Right ventricle myocardium superior (tissue), 1 donor: ENCODE measurements around the gene ARRDC3. TPM values are rescaled to one million over a fixed set of nuclear protein-coding genes. Genes with fewer than 3 reads are reported as not detected.
"Not testable (repeated sequence)": the region's sequence is repeated elsewhere in the genome, so short reads cannot be mapped to it uniquely, and the experiment has no call there.

Experiments used
- ATAC-seq: fragments of 200-7000 bp; cut with Tn5 transposase; one replicate; pipeline ENCODE4 v1.9.1; 2020; ENCODE audit warnings: mild to moderate bottlenecking; ENCODE audit not compliant: poor library complexity
- DNase-seq: peaks from one replicate; pipeline ENCODE4 v3.0.0-alpha.2; 2020
- intact Hi-C: fragments of 100-400 bp; cut with DNase I; formaldehyde crosslinking; loops from one replicate; pipeline ENCODE4 v1.11.2; 2022
- total RNA-seq: library from RNA; stranded (reverse); fragmentation: NEBNext Ultra II Directional; extraction: Animal tissue kit (Norgen Biotek cat#: 25700); gene quantifications from one replicate; pipeline ENCODE4 v1.2.1, GENCODE V29; 2021
- donor health status: DM: no; HTN: yes; CAD: no; lungs with severe emphysema.

ARRDC3 gene
- total RNA-seq, 1 donor from 2014 or later: 17.3 TPM

DNA sequence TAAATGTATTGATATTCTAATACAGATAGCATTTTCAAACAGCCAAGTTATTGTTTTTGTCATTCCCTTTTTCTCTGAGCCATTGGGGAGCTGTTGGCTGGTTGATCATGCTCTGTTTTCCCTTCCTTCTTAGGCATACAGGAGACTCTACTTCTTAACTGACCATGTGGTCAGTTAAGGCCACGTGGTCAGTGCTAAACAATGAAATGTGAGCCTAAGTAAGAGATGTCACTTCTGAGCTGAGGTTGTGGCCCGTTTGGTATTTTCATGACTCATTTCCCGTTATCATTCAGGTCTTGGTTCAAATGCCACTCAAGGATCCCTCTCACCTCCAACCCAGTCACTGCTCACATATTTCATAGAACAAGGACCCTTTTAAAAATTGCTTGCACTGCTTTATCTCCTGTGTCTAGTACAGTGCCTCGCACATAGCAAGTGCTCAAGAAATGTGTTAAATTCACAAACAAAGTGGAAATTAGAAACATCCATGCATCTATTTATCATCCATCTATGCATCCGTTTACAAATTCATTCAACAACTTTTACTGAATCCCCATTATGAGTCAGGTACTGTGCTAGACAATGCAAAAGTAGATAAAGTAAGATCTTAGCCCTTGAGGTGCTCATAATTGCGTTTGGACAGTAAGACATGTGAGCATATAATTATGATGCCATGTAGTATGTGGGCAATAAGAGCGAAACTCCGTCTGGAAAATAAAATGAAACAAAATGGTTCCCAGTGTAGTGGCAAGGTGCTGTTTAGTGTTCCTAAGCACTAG is 50.7 kb downstream of the ARRDC3 start:
- ATAC-seq (no peak), DNase-seq (no peak)
- intact Hi-C loops: no loop called here

DNA sequence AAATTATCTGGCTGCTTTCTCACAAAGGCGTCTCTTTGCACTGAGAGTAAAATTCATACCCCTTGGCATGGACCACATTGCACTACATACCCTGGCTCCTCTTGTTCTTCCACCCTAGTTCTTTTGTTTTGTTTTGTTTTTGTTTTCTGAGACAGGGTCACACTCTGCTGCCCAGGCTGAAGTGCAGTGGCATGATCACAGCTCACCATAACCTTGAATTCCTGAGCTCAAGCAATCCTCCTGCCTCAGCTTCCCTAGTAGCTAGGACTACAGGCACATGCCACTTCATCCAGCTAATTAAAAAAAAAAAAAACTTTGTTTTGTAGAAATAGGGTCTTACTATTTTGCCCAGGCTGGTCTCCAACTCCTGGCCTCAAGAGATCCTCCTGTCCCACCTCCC is 51.4 kb downstream of the ARRDC3 start:
- DNase-seq (no peak), ATAC-seq (no peak)
- intact Hi-C loops: no loop called here

DNA sequence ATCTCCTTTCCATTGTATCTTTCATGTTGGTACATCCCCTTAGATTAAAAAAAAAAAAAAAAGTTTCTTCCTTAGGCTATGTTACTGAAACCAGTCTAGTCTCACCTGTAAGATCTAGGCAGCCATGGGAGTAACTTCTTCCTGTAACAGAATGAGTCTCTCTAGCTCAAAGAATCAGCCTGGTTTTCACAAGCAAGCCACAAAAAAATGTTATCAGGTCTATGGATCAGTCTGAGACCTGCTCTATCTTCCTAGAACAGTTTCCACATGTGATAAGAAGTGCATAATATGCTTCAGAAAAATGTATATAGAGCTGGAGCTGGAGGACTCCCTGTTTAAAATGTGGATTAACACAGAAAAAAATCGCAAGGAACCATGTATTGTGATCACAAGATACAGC is 53.8 kb downstream of the ARRDC3 start:
- DNase-seq: no peak
- no peak for ATAC-seq
- intact Hi-C loops: no loop called here

DNA sequence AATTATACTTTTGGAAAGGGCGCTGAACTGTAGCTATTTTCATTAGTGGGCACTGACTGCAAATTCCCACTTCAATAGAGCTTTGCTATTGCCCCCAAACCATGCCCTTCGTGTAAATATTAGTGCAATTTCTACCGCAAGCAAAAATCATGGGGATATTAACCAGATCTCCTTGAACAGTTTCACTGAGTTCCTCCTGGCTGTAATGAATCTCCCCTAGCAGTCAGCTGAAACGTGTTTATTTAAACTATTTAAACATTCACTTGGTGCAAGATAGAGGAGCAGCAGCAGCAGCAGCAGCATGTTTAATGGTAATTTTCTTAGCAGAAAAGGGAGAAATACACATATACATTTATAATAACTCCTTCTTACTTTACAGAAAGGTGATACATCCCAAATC is 54.4 kb downstream of the ARRDC3 start:
- no peak for DNase-seq
- intact Hi-C loops: no loop called here
- no peak for ATAC-seq

DNA sequence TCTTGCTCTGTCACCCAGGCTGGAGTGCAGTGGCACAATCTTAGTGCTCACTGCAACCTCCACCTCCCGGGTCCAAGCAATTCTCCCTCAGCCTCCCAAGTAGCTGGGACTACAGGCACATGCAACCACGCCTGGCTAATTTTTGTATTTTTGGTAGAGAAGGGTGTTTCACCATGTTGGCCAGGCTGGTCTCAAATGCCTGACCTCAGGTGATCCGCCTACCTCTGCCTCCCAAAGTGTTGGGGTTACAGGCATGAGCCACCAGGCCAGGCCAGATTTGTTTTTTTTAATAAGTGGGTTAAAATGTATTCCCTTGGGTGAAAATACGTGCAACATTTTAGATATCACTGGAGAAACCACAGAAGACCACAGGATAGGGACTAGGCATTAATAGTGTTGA is 60.1 kb downstream of the ARRDC3 start:
- intact Hi-C loops, ATAC-seq, DNase-seq: not testable (repeated sequence)

DNA sequence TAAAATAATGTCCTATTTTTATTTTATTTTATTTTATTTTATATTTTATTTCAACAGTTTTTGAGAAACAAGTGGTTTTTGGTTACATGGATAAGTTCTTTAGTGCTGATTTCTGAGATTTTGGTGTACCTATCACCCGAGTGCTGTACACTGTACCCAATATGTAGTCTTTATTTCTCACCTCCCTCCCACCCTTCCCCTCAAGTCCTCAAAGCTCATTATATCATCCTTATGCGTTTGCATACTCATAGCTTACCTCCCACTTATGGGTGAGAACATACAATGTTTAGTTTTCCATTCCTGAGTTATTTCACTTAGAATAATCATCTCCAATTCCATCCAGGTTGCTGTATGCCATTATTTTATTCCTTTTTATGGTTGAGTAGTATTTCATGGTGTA is 63.5 kb downstream of the ARRDC3 start:
- intact Hi-C loops: no loop called here
- DNase-seq (no peak), ATAC-seq (no peak)

DNA sequence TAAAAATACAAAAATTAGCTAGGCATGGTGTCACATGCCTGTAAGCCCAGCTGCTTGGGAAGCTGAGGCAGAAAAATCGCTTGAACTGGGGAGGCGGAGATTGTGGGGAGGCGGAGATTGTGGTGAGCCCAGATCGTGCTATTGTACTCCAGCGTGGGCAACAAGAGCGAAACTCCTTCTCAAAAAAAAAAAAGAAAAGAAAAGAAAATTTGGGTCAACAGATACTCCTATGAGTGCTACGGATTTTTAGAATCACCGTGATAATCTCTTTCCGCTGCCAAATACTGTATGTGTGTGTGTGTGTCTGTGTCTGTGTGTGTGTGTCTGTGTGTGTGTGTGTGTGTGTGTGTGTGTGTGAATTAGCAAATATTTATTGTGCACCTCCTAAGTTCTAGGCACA is 64.4 kb downstream of the ARRDC3 start:
- ATAC-seq (no peak), DNase-seq (no peak)
- intact Hi-C loops: no loop called here
